ENCODE results near the gene SPP1.
"Not testable (repeated sequence)": the region's sequence is repeated elsewhere in the genome, so short reads cannot be mapped to it uniquely, and the experiment has no call there.

Gene SPP1

GRCh38 chr4:87986508-87986907 is 11.0 kb downstream of the SPP1 start:
- DNase-seq (ENCODE audit: low read depth in 2 of 2): no peak

GRCh38 chr4:87989765-87990164 is 14.3 kb downstream of the SPP1 start:
- no peak for DNase-seq (ENCODE audit: low read depth in 2 of 2)

GRCh38 chr4:87995435-87995834 is 19.9 kb downstream of the SPP1 start:
- no peak for DNase-seq (ENCODE audit: low read depth in 2 of 2)

GRCh38 chr4:87999191-87999691 is 23.7 kb downstream of the SPP1 start:
- DNase-seq (ENCODE audit: low read depth in 2 of 2): not testable (repeated sequence)

- no peak for DNase-seq (ENCODE audit: low read depth in 2 of 2)
Observed at GRCh38 chr4:88001871-88002270, 26.4 kb downstream of the SPP1 start.

- DNase-seq (ENCODE audit: low read depth in 2 of 2): no peak
Observed at GRCh38 chr4:88002786-88003185, 27.3 kb downstream of the SPP1 start.

GRCh38 chr4:88003261-88003660 is 27.7 kb downstream of the SPP1 start:
- no peak for DNase-seq (ENCODE audit: low read depth in 2 of 2)

GRCh38 chr4:88005076-88005475 is 29.6 kb downstream of the SPP1 start:
- peak; percentile 83 to 87 for DNase-seq (ENCODE audit: low read depth in 2 of 2)

GRCh38 chr4:88005946-88006345 is 30.4 kb downstream of the SPP1 start:
- no peak for DNase-seq (ENCODE audit: low read depth in 2 of 2)

- DNase-seq (ENCODE audit: low read depth in 2 of 2): no peak
Observed at GRCh38 chr4:88006956-88007303, 31.4 kb downstream of the SPP1 start.

- peak; percentile 35 to 42 for DNase-seq (ENCODE audit: low read depth in 2 of 2)
Observed at GRCh38 chr4:88007304-88008121, 32.0 kb downstream of the SPP1 start, which contains the start of gene PKD2. PKD2 (plus strand) TSS chr4:88007635; CDS start chr4:88007734, 99 bp downstream.

GRCh38 chr4:88008122-88008742 is 32.7 kb downstream of the SPP1 start:
- DNase-seq (ENCODE audit: low read depth in 2 of 2): no peak

GRCh38 chr4:88008743-88009171 is 33.2 kb downstream of the SPP1 start:
- DNase-seq (ENCODE audit: low read depth in 2 of 2): no peak

GRCh38 chr4:88009871-88010270 is 34.4 kb downstream of the SPP1 start:
- no peak for DNase-seq (ENCODE audit: low read depth in 2 of 2)

GRCh38 chr4:88010966-88011365 is 35.5 kb downstream of the SPP1 start:
- DNase-seq (ENCODE audit: low read depth in 2 of 2): no peak

GRCh38 chr4:88012647-88013046 is 37.1 kb downstream of the SPP1 start:
- DNase-seq (ENCODE audit: low read depth in 2 of 2): no peak

GRCh38 chr4:88014386-88014905 is 38.9 kb downstream of the SPP1 start:
- DNase-seq (ENCODE audit: low read depth in 2 of 2): no peak

GRCh38 chr4:88015659-88016295 is 40.3 kb downstream of the SPP1 start:
- no peak for DNase-seq (ENCODE audit: low read depth in 2 of 2)

- DNase-seq (ENCODE audit: low read depth in 2 of 2): peak; percentile 87 to 89
Observed at GRCh38 chr4:88017516-88018297, 42.2 kb downstream of the SPP1 start.

GRCh38 chr4:88018466-88018865 is 43.0 kb downstream of the SPP1 start:
- no peak for DNase-seq (ENCODE audit: low read depth in 2 of 2)

- no peak for DNase-seq (ENCODE audit: low read depth in 2 of 2)
Observed at GRCh38 chr4:88021824-88022223, 46.3 kb downstream of the SPP1 start.

GRCh38 chr4:88022289-88022688 is 46.8 kb downstream of the SPP1 start:
- no peak for DNase-seq (ENCODE audit: low read depth in 2 of 2)
